ENCODE measurements around the gene RPS6KA2.
A peak's percentile ranks its signal among the peaks of the same experiment; 100 is the strongest.

Gene RPS6KA2

DNA sequence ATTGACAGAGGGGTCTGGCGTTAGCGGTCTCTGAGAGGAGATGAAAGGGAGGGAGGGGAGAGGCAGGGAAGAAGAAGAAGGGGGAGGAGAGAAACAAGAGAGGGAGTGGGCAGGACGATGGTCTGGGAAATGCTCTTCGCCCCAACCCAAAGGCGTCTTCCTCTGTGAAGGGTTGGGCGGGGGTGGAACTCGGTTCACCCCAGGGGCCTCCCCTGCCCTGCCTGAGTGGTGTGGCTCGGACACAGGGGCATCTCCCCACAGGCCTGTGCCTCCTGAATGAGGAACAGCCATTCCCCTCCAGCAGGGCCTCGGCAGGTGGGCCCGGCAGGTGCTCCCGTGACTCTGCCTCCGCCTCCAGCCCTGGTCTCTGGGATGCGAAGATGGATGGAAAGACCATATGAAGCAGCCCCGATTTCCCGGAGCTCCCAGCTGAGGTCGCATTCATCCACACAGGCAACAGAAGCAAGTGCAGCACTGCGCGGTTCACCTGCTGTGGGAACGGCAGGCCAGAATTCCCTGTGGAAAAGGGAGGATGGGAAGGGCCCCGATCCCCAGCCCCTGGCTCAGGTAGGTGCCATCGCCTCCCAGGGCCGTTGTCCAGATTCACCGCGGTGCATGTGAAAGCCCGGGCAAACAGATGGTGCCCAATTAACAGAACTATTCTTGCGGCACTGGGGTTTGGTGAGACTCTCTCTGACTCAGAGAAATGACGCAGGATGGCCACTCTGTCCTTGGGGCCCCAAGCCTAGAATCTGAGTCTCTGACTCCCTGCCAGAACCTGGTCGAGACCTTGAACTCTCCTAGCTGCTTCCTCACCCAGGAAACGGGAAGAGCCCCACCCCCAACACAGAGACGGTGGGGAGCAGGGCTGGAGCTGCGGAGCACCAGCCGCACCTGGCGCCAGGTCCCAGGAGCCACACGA is 29.4 kb upstream of the RPS6KA2 start:
- peak; percentile 27 for DNase-seq

GRCh38 chr6:166655713-166656229 is 28.7 kb upstream of the RPS6KA2 start:
- no peak for DNase-seq

DNA sequence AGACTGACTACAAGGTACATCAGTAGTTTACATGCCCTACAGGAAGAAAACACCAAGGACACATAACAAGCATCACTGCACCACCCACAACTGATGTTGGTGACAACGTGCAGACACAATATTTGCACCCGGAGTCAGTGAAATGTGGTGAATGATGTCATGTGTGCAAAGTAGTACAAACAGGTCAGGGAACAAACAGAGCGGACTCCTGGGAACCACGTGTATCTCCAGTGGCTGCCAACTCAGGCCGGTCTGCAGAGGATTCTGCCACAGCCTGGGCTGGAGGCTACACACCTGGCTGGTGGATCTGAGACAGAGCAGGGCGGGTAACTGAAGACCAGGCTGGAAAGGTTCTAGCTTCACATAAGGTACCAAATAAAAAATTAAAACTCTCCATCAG is 28.2 kb upstream of the RPS6KA2 start:
- no peak for DNase-seq

DNA sequence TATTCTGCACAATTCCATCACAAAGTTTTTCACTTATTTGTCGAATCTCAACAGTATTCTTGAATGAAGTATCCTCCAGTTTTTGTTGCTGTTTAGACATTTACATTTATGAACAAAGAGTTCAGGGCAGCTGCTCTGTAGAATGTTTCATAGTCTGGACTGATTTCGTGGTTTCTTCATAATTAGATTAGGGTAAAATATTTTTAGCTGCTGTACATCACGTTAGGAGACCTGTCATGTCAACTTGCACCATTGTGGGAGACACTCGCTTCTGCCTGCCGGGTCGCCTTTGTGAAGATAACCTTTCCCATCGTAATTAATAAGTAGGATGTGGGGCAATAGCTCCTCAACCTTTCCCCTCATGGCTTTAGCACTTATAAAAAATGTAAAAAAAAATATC is 27.5 kb upstream of the RPS6KA2 start:
- no peak for DNase-seq

DNA sequence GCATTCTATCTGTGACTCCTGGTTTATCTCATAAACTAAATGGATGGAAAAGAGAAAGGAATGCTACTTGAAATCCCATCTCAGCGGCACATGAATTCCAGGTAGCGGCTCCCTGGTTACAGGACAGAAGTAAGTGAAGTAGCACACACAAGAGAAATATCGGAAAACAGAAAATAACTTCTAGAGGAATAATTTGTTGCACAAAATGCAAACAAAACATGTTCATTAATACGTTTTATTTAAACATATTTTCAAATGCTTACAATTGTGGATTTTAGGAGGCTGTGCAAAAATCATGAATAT is 26.5 kb upstream of the RPS6KA2 start:
- DNase-seq, result no peak

DNA sequence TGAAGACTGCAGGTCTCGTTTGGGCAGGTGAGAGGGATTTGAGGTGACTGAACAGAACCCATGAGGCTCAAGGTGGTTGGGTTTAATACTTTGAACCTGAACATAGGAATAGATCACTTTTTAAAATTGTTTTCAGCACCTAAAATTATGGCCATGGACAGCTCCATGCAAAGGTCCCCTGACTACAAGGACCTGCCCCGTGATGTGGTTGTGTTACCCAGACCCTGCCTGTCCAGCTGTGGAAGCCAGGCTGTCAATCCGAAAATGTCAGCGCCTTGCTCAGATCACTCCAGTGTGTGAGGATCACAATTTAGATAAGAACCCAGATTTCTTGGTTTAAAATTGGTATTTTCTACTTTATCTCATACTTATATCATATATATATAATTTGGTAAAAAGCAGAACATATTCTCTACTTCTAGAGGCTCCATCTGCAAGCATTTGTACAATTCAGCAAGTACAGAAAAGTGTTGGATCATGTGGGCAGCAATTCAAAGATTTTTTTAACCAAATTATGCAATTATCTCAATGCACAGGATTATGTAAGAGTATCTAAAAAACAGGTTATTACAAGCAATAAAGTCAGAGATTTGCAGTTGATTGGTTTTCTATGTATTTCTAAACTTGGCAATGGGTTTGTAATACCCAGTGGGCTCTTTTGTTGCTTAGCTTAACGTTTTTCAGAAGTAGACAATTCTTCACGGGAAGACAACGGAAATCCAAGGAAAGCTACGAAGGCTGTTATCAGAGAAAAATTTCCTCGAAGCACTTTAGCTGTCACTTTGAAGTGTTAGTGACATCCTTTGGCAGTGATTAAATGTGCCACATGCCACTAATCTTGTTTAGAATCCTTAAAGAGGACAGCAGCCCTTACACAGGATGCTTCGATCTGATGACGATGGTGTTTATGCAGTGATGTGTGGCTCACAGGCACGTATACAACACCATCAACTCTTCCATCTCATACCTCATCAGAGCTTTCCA is 24.1 kb upstream of the RPS6KA2 start:
- no peak for DNase-seq

DNA sequence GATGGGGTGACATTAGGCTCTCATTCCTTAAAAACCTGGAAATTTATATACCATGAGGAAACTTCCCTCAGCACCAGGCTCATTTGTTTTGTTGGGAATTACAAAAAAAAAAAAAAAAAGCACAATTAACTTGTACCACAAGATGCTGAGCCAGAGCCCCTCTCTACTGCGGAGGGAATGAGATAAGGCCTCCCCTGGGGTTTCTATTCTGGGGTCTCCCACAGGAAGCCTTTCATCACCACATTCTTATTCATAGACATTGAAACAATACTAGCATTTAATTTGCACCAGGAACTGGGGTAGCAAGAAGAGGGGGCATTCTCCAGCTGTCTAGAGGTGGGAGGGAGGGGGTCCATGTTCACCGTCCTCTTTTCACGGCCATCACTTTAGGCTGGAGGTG is 23.0 kb upstream of the RPS6KA2 start:
- no peak for DNase-seq

DNA sequence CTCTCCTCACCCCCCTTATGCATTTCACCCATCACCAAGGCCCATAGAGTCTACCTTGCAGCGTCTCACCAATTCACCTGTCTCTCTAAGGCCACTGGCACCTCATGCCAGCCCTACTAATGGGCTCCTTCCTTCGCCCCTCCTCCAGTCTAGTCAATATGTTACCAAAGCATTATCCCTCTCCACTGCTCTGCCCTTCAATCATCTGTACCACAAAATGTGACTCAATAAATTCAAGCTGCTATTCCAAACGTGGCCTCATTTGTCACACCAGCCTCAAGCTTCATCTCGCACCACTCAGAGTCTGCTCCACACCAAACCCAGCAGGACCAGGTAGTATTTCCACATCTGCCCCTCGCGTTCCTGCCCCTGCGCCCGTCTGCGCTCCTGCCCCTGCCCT is 21.8 kb upstream of the RPS6KA2 start:
- no peak for DNase-seq

- no peak for DNase-seq
These were observed 20.8 kb upstream of the RPS6KA2 start for GRCh38 chr6:166647896-166648295.

DNA sequence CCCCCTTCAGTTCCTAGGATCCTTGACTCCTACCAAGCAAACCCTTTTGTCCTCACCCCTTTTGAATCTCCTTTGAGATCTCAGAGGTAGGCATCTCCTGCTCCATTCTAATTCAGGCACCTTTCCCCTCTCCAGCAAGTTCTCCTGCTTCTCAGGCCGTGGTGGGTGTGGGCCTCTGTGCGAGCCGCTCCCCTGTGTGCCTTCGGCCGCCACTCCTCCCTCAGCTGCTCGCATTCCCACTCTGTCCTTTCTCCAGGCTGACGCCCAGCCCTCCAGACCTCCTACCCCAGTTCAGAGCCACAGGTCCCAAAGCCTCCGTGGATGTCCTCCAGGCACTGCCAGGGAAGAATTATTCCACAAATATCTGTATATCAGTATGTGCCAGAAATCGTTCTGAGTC is 19.7 kb upstream of the RPS6KA2 start:
- no peak for DNase-seq

DNA sequence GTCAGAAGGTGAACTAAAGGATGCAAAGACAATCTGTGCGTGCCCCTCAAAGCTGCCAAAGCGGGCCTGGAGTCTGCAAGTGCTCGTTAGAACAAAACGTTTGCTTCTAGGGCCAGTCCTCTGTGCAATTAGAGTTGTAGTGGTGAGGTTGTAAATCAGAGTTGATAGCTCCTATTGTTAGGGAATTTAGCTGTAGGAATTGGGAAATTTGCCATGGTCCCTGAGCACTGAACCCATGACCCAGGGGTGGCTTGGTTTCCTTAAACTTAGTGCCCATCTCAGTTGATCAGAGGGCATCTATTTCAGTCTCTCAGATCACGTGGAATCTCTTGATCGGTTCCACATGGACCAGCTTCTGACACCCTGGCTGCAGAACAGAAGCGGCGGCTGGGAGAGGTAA is 18.8 kb upstream of the RPS6KA2 start:
- no peak for DNase-seq

- peak; percentile 52 for DNase-seq
These were observed 17.6 kb upstream of the RPS6KA2 start for GRCh38 chr6:166644681-166645080.

DNA sequence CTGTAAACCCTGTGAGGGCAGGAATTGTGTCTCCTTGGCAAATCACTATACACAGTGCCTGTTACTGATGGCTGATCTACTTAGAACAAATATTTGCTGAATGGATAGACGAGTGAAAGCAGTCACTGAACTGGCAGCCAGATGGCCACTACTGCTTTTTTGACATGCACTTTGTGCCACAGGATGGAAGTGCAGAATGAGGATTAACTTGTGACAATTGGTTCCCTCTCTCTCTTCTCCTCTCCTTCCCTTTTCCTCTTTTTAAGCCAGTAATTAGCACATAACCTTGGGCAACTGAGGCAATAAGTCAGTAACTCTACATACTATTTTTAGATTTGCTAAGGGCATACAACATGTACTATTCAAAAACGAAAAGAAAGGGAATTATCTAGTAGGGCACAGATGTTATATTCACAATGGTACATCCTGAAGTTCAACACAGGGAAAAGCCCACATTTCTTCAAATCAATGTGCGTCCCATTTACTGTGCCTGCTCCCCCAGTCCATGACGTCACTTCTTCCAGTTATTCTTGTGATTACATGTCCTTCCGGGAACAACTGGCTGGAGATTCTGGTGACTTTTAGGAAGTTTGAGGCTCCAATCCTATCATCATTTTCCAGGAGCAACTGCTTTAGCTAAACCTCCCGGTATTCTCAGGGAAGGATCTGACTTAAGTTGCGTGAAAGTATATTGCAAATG is 17.0 kb upstream of the RPS6KA2 start:
- no peak for DNase-seq

DNA sequence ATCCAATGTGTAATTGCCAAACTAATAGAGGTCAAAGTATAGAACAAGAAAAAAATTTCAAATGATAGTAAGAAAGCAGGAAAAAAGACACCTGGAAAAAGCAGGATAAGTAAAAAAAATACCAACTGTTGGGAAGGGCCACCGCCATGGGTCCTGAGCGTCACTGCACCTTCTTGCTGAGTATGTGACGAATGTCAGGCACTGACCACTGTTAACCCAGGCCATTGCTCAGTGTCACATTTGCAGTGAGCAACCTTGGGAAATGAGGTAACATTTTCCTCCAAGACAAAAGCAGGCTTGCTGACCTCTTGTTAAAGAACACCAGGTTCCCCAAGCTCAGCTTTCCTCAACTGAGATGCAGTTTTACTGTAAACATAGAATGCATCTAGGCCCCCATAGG is 15.6 kb upstream of the RPS6KA2 start:
- no peak for DNase-seq

- DNase-seq, result no peak
These were observed 13.4 kb upstream of the RPS6KA2 start for GRCh38 chr6:166640342-166641043.

DNA sequence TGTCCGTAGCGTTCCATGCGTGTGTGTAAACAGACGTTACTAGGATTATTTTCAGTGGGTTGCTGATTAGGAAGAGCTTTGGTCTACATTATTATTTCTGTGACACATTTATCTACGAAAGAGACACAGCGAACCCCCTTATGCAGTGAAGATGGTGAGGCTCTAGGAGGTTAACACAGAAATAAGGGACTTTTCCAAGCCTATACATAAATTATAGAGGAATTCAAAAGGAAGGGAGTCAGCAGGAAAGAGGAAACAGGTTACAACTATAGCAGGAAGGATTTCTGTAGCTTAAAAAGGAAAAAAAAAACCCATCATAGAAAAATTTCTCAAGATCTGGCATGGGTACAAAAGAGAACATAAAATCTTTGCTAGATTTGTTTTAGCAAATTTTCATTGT is 12.9 kb upstream of the RPS6KA2 start:
- no peak for DNase-seq

DNA sequence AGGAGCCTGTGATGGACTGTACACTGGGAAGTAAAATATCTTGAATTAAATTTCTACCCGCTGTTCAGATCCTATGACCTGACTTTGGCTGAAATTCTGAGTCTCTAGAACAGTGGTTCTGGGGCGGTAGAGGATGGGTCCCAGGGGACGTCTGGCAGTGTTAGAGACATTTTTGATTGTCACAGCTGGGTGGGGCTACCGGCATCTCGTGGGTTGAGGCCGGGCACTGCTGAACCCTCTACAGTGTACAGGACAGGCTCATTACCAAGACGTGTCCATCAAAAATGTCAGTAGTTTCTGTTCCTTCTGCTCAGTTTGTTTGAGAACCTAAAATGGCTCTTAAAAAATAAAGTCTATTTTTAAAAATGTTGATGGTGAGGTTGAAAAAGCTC is 11.5 kb upstream of the RPS6KA2 start:
- no peak for DNase-seq

GRCh38 chr6:166637812-166638572 is 10.9 kb upstream of the RPS6KA2 start:
- no peak for DNase-seq

GRCh38 chr6:166636934-166637333 is 9.9 kb upstream of the RPS6KA2 start:
- no peak for DNase-seq

DNA sequence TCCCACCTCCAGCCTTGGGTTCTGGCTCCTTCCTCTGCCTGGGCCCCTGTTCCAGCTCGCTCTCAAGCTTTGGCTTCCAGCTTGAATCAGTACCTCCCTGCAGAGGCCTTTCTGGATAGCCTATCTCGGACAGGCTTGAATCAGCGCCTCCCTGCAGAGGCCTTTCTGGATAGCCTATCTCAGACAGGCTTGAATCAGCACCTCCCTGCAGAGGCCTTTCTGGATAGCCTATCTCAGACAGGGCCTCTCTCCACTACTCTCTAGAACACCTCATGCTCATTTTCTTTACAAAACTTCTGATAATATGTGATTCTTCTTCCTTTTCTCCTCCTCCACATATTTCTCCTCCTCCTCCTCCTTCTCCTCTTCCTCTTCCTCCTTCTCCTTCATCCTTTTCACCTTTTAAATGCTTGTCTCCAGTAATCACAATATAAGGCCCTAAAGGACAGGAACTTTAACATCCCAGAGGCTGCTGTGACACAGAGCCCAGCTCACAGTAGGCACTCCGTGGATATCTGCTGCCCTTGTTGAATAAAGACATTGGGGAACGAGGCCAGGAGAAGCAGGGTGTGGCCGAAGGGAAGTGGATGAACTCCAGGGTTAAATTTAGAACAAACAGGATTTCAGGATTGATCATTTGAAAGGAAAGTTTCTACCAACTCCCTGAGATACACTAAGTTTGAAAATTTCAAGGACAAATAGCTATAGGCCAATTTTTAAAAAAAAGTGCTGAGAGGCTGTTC is 9.3 kb upstream of the RPS6KA2 start:
- no peak for DNase-seq

Measured in fibroblast of skin of scalp (primary cell).